ENCODE results near the gene ARHGEF16. TPM values are rescaled to one million over a fixed set of nuclear protein-coding genes. Genes with fewer than 3 reads are reported as not detected.

ARHGEF16 gene
- total RNA-seq, 1 donor from 2014 or later: 33.0 TPM

DNA sequence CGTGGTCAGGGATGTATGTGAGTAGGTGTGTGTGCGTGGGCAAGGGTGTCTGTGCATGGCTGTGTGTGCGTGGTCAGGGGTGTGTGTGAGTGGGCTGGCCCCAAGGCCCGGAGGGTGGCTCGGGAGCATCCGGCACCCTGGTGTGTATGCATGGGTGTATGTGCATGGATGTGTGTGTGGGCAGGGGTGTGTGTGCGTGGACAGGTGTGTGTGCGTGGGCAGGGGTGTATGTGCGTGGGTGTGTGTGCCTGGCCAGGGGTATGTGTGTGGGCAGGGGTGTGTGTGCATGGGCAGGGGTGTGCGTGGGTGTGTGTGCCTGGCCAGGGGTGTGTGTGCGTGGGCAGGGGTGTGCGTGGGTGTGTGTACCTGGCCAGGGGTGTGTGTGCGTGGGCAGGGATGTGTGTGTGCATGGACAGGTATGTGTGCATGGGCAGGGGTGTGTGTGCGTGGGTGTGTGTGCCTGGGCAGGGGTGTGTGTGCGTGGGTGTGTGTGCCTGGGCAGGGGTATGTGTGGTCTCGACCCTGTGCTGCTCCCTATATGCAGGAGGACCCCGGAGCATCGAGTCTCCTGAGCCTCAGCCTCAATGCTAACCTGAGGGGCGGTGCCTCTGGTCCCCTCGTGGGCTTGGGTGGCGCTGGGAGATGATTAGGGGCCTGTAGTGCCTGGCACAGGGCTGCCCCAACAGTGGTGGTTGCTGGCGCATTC, 16.3 kb downstream of the ARHGEF16 start:
- no peak for TF ChIP-seq CTCF (IDR thresholded peaks at IDR 0.05; ENCODE audit: insufficient read depth, low read length, poor library complexity, severe bottlenecking)
- Histone ChIP-seq H3K4me3 (ENCODE audit: low read depth, low read length) (no peak overlapping the region), H3K36me3 (ENCODE audit: control insufficient read depth, insufficient read depth, low read length) (no peaks in the 10 kb centered on the region), H3K27me3 (ENCODE audit: control insufficient read depth, insufficient read depth, low read length) (no peaks in the 10 kb centered on the region)
- no peak for DNase-seq (ENCODE audit: low read depth)

GRCh38 chr1:3471356-3472087, 17.1 kb downstream of the ARHGEF16 start:
- TF ChIP-seq CTCF (IDR thresholded peaks at IDR 0.05; ENCODE audit: insufficient read depth, low read length, poor library complexity, severe bottlenecking): peak; percentile 66
- no peaks in the 10 kb centered on the region for H3K27me3 ChIP-seq (ENCODE audit: control insufficient read depth, insufficient read depth, low read length)
- no peak for DNase-seq (ENCODE audit: low read depth)
- H3K36me3 ChIP-seq (ENCODE audit: control insufficient read depth, insufficient read depth, low read length): no peaks in the 10 kb centered on the region
- H3K4me3 ChIP-seq (ENCODE audit: low read depth, low read length): no peak overlapping the region

- H3K36me3 ChIP-seq (ENCODE audit: control insufficient read depth, insufficient read depth, low read length): no peaks in the 10 kb centered on the region
- H3K27me3 ChIP-seq (ENCODE audit: control insufficient read depth, insufficient read depth, low read length): no peaks in the 10 kb centered on the region
- H3K4me3 ChIP-seq (ENCODE audit: low read depth, low read length): no peak overlapping the region
- TF ChIP-seq CTCF (IDR thresholded peaks at IDR 0.05; ENCODE audit: insufficient read depth, low read length, poor library complexity, severe bottlenecking): no peak
- DNase-seq (ENCODE audit: low read depth): no peak
Observed at GRCh38 chr1:3472088-3472850, 17.8 kb downstream of the ARHGEF16 start.

- no peak for DNase-seq (ENCODE audit: low read depth)
- Histone ChIP-seq H3K4me3 (ENCODE audit: low read depth, low read length) (no peak overlapping the region), H3K27me3 (ENCODE audit: control insufficient read depth, insufficient read depth, low read length) (no peaks in the 10 kb centered on the region), H3K36me3 (ENCODE audit: control insufficient read depth, insufficient read depth, low read length) (no peaks in the 10 kb centered on the region)
- no peak for TF ChIP-seq CTCF (IDR thresholded peaks at IDR 0.05; ENCODE audit: insufficient read depth, low read length, poor library complexity, severe bottlenecking)
Observed at GRCh38 chr1:3472906-3473305, 18.4 kb downstream of the ARHGEF16 start.

DNA sequence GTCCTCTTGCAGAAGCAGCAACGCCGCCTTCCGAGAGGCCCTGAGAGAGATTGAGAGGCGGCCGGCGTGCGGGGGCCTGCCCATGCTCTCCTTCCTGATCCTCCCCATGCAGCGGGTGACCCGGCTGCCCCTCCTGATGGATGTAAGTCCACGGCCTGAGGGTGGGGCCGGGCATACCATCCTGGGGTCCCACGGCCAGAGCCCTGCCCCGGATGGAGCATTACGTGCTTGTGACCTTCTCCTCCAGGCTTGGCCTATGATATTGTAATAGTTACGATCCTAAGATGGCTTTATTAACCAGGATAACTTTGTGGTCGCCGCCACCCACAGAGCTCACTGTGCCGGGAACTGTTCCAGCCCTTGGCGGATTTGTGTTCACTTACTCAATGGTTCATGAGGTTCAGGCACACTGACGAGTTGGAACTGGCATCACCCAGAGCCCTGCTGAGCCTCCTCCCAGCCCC, 18.9 kb downstream of the ARHGEF16 start:
- Histone ChIP-seq H3K27me3 (ENCODE audit: control insufficient read depth, insufficient read depth, low read length) (no peaks in the 10 kb centered on the region), H3K4me3 (ENCODE audit: low read depth, low read length) (no peak overlapping the region), H3K36me3 (ENCODE audit: control insufficient read depth, insufficient read depth, low read length) (no peaks in the 10 kb centered on the region)
- TF ChIP-seq CTCF (IDR thresholded peaks at IDR 0.05; ENCODE audit: insufficient read depth, low read length, poor library complexity, severe bottlenecking): no peak
- no peak for DNase-seq (ENCODE audit: low read depth)
